GM18505 (cell line): ENCODE results near the gene CDRT4.
"Not testable (repeated sequence)": the region's sequence is repeated elsewhere in the genome, so short reads cannot be mapped to it uniquely, and the experiment has no call there.

Experiments used
- ATAC-seq: cut with Tn5 transposase; IDR thresholded peaks from one replicate; pipeline ENCODE4 v1.9.1; 2021; ENCODE audit not compliant: unreplicated experiment
- POLR2A ChIP-seq: IDR thresholded peaks from 4 replicates; pipeline ENCODE4 v1.6.1; 2011; ENCODE audit warnings: borderline replicate concordance; ENCODE audit not compliant: insufficient read depth, insufficient read length; ENCODE audit errors: extremely low read depth

The CDRT4 gene

GRCh38 chr17:15442311-15443180, 24.9 kb downstream of the CDRT4 start:
- ATAC-seq, result no peak
- TF ChIP-seq POLR2A, result no peak

- no peak for ATAC-seq
- TF ChIP-seq POLR2A, result no peak
Measured at GRCh38 chr17:15441315-15441714, 26.1 kb downstream of the CDRT4 start.

- no peak for ATAC-seq
- no peak for TF ChIP-seq POLR2A
Measured at GRCh38 chr17:15440347-15440746, 27.1 kb downstream of the CDRT4 start.

GRCh38 chr17:15439205-15439985, 28.0 kb downstream of the CDRT4 start:
- ATAC-seq, result not testable (repeated sequence)

- no peak for TF ChIP-seq POLR2A
- ATAC-seq, result no peak
Measured at GRCh38 chr17:15438491-15439105, 28.8 kb downstream of the CDRT4 start.

- no peak for ATAC-seq
- no peak for TF ChIP-seq POLR2A
Measured at GRCh38 chr17:15437303-15437635, 30.2 kb downstream of the CDRT4 start.

GRCh38 chr17:15436473-15437302, 30.7 kb downstream of the CDRT4 start:
- no peak for ATAC-seq
- TF ChIP-seq POLR2A, result no peak

GRCh38 chr17:15434956-15435355, 32.5 kb downstream of the CDRT4 start:
- TF ChIP-seq POLR2A, result no peak

GRCh38 chr17:15432807-15433611, 34.4 kb downstream of the CDRT4 start:
- TF ChIP-seq POLR2A, result no peak
- ATAC-seq, result no peak

More at GRCh38 chr17:15434956-15435355, 32.5 kb downstream of the CDRT4 start:
- no peak for ATAC-seq

GRCh38 chr17:15431766-15432165, 35.7 kb downstream of the CDRT4 start:
- no peak for ATAC-seq
- TF ChIP-seq POLR2A, result no peak

GRCh38 chr17:15431196-15431595, 36.2 kb downstream of the CDRT4 start:
- ATAC-seq, result no peak
- no peak for TF ChIP-seq POLR2A

GRCh38 chr17:15424521-15424920, 42.9 kb downstream of the CDRT4 start:
- ATAC-seq, result no peak
- TF ChIP-seq POLR2A, result no peak

GRCh38 chr17:15422392-15422965, 44.9 kb downstream of the CDRT4 start:
- no peak for TF ChIP-seq POLR2A
- no peak for ATAC-seq

- ATAC-seq, result no peak
- no peak for TF ChIP-seq POLR2A
Measured at GRCh38 chr17:15418781-15419180, 48.6 kb downstream of the CDRT4 start.
